OCI-M2 (cell line): ENCODE data around the gene SPATA25.
"Not testable (repeated sequence)": the region's sequence is repeated elsewhere in the genome, so short reads cannot be mapped to it uniquely, and the experiment has no call there.

ENCODE experiments used
- DNase-seq: peaks from one replicate; lab custom pipeline; 2025; ENCODE audit not compliant: unreplicated experiment; lab: John Stamatoyannopoulos, UW

SPATA25 gene

DNA sequence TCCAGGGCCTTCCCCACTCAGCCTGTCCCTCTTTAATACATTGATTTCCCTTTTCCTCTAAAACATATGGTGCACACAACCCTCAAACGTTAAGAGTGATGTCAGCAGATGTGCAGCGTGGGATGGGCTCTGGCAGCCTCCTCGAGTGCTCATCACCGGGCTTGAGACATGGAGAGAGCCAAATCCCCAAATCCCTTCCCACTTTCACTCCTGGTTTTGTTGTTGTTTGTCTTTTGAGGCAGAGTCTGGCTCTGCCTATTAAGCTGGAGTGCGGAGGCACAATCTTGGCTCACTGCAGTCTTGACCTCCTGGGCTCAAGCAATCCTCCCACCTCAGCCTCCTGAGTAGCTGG, 30.3 kb upstream of the SPATA25 start:
- DNase-seq, result no peak

DNA sequence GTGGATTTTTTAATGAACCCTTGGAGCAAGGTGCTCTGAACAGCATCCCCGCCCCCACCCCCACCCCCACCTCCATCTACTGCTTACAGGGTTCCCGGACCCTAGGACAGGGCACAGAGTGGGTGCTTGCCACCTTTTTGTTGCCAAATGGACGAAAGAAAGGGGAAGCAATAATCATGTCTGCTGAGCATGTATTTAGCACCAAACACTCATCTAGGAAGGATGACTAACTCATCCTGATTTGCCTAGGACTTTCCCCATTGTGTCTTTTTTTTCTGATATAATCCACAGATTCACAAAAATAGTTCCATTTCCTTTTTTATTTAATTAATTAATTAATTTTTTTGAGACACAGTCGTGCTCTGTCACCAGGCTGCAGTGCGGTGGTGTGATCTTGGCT, 25.7 kb upstream of the SPATA25 start:
- DNase-seq, result no peak

DNA sequence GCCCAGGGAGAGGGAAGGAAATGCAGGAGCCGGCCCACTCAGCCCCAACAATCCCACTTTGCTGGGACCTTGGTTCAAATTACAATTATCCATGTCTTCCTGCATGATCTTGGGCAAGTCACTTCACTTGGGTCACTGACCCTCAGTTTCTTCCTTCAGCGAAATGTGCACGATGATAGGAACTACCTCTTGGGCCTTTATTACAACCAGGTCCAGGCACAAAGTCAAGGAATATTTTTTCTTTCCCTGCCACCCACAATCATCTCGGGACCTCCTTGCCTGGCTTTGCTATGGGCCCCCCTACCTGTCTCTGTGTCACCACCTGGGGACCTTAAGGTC, 24.9 kb upstream of the SPATA25 start:
- DNase-seq, result no peak

DNA sequence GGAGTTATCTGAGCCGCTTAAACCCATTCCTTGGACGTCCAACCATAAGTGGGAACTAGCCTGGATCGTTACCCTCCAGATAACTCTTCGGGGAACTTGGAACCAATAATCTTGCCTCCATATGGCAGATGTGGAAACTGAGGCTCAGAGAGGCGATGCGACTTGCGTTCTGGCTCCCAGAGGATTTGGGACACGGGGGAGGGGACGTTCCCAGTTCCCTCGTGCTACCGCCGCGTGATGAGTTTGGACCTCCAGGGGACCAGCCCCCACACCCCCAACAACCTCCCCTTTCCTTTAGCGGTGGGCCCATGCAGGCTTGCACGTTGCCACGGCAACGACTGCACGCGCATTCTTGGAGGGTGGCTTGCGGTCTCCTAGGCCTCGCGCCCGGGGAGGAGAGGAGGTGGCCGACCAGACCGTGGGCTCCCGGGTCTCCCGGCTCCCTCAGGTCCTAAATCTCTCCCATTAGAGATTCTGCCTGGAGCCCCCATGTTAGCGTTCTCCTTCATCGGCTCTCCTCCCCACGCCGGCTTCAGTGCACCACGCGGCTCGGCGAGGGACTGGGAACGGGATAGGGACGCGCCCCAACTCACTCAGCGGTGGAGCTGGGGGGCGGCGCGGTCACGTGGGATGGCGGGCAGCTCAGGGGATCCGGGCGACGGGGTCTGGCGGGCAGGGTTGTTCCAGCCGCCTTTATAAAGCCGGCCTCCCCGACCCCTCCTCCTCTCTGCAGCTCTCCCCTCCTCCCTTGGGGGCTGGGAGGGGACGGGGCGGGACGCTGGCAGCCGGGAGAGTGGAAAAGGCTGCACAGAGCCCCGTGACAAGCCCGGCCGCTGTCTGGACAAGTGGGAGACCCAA, 24.3 kb upstream of the SPATA25 start, which contains the start of gene PLTP:
TSS of gene PLTP (minus strand) at position 670 of the 858 bp plus-strand sequence. CDS start 703 bp downstream, outside the sequence.
- peak; percentile 43 for DNase-seq

DNA sequence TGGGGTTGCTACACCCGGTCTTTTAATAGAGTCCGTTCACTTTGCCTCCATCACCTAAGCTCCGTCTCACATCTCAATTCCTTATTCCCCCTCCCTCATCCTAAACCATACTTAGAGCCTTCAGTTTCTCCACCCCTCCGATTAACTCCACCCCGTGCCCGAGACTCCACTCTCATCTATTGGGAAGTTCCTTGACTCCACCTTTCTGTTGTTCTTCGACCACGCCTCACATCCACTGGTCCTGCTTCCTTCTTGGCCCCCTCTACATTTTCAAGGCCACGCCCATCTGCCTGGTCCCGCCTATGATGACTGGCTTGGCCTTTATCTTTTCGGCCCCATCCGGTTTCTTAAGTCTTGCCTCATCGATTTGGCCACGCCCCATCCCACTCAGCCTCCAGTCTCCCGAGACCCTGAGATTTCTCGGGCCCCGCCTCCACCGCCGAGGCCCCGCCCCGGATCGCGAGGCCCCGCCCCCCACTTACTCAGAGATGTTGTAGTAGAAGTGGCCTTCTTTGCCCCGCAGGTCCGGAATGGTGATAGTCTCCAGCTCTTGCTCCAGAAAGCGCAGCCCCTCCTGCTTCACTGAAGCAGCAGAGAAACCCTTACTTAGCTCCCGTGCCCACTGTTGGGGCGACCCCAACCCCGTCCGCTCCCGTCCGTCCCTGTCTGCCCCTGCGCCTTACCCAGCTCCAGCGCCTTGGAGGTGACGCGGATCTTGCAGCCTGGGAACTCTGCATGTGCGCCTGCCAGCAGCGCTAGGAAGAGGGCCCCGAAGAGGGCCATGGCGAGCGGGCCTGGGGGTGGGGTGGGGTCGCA, 23.5 kb upstream of the SPATA25 start:
- DNase-seq, result peak; percentile 96

DNA sequence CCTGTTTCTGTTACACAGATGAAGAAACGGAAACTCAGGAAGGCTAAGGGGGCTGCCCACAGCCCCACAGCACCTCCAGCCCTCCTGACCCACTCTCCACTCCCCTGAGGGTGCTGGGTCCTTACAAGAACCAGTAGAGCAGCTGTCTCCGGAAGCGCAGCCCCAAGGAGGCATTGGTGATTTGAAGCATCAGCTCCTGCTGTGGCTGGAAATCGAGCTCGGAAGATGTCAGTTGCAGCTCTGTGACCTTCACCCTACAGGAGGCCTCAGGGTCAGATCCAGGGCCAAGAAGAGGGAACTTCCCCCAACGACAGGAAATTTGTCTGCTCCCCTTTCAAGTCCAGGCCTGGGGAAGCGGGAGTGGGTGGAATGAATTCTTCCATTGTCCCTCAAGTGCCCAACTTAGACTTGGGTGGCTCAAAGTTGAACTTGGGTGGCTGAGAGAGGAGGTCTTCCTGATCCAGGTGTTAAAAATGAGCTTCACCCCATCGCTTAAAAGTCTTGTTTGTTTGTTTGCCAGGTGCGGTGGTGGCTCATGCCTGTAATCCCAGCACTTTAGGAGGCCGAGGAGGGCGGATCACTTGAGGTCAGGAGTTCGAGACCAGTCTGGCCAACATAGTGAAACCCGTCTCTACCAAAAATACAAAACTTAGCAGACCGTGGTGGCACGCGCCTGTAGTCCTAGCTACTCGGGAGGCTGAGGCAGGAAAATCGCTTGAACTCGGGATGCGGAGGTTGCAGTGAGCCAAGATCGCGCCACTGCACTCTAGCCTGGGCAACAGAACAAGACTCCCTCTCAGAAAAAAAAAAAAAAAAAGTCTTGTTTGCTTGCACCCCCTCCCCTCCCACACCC, 22.6 kb upstream of the SPATA25 start:
- no peak for DNase-seq

DNA sequence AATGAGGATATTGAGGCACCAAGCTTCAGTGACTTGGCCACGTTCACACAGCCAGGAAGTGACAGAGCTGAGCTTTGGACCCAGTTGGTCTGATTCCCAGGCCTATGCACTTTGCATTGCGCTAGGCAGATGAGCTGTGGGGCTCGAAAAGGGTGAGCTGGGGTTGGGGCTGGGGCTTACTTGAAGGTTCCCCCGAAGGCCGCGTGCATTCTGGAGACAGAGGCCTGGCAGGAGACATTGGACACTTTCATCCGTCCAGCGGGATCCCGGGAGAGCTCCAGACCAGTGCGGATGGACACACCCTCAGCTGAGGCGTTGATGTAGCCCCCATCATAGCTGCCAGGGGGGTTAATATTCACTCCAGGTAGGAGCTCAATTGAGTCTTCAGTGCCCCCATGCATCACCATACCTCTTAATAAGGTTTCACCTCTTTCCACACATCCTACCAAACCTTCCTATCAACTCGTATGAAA, 21.9 kb upstream of the SPATA25 start:
- no peak for DNase-seq

DNA sequence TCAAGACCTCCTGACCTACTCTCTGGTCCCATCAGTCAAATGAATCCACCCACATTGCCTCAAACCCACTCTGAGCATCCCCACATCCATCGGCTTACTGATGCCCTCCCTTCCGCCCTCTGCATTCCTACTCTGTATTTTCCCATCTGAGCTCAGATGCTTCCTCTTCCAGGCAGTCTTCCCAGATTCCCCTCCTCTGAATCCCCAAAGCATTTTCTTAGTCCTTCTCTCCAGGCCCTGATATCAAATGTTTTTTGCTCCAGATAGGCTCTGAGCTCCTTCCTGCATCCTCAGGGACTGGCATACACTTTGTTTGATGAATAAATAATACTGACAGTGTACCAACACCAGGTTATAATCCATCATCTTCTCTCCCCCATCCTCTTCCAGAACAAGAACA, 20.7 kb upstream of the SPATA25 start:
- no peak for DNase-seq

DNA sequence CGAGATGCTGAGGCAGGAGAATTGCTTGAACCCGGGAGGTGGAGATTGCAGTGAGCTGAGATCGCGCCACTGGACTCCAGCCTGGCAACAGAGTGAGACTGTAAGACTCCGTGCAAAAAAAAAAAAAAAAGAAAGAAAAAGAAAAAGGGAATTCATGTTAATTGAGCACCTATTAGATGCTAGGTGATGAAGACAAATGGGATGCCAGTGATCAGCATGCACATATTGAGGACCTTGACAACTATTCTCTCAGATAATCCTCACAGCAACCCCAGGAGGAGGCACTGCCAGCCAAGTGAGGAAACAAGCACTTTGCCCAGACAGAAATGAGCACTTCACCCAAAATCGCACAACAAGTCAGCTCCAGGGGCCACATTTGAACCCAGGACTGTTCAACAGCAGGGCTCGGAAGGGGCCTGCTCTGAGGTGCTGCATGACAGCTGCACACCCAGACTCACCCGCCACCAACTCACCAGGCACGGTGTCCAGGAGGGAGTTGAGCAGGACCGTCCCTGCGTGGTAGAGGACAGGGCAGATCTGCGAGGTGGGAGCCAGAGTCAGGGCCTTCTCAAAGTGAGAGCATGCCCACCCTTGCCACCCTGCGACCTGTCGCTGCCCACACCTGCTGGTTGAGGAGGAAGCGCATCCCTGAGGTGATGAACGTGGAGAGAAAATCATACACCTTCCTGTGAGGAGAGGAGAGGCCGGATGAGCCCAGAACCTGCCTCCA, 20.0 kb upstream of the SPATA25 start:
- DNase-seq, result no peak

DNA sequence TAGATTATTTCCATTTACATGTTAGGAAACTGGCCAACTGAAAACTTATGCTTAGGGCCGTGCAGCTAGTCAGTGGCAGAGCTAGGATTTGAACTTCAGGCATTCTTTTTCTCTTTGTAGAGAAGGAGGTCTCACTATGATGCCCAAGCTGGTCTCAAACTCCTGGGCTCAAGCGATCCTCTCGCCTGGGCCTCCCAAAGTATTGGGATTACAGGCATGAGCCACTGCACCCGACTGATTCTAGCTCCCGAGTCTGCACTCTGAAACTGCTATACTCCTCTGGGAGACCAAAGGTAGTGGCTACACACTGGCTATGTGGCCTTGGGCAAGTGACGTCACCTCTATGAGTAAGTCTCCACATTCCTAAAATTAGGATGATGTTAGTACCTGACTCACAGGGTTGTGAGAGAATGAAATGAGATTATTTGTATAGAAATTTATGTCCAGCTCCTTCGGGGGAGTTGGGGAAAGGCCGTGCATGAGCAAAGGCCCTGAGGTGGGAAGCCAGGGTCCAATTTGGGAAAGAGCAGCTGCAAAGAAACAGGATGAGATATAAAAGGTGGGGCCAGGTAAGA, 18.2 kb upstream of the SPATA25 start:
- DNase-seq, result no peak

DNA sequence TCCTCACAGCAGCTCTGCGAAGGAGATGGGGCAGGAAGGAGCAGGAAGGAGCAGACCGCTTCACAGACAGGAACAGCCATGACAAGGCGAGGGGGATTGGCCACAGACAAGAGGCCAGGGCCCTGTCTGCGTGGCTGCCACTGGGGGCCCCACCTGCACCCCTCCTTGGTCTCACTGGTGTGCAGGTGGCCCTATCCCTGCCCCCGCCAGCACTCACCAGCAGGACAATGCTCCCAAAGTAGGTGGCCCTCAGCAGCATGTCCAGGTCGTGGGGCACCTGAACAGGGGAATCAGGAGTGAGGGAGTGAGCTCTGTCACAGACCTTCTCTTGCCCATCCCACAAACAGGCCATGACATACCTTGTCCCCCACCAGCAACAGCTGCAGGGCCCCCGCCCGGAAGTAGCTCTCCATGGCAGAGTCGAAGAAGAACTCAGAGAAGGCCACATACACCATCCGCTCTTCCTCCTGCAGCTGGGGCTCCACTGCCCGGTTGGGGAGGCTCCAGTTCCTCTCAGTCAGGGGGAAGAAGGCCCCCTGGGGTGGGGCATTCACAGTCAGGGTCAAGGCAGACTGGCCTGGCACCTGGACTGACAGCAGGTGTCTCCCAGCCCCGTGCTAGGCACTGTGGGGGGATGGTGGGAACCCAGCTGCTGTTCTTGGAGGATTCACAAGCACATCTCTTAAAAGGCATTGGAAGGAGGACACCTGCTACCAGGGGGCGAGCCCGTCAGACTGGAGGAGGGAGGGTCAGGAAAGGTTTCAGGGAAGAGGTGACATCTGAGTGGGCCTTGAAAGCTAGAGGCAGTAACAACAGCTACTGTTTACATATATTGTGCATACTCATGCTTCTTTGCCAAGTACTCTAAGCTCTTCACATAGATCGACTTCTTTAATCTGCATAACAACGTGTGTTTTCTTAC, 17.4 kb upstream of the SPATA25 start:
- DNase-seq, result no peak

DNA sequence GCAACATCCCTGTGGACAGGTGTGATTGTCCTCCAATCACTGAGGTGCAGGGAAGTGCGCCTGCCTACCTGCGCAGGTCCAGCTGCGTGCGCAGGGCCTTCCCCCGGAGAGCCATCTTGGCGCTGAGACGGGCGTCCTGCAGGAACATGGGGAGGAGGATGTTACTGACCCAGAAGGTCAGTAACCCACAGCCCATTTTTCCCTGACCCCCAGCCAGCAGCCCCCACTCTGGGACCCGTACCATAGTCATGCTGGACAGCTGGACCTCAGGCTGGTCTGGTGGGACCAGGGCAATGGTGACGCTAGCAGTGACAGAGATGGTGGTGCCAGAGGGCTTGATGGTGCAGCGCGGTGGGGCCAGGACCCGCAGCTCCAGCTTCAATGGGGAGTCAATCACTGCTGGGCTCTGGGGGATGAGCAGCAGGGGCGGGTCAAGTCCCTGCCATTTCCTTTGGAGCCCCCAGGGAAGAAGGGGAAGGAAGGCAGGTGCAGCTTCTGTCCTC, 14.8 kb upstream of the SPATA25 start:
- no peak for DNase-seq

DNA sequence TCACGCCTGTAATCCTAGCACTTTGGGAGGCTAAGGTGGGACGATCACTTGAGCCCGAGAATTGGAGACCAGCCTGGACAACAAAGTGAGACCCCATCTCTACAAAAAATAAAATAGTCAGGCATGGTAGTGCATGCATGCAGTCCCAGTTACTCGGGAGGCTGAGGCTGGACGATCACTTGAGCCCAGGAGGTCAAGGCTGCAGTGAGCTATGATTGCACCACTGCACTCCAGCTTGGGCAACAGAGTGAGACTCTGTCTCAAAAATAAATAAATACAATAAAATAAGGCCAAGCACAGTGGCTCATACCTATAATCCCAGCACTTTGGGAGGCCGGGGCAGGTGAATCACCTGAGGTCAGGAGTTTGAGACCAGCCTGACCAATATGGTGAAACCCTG, 13.9 kb upstream of the SPATA25 start:
- not testable (repeated sequence) for DNase-seq

DNA sequence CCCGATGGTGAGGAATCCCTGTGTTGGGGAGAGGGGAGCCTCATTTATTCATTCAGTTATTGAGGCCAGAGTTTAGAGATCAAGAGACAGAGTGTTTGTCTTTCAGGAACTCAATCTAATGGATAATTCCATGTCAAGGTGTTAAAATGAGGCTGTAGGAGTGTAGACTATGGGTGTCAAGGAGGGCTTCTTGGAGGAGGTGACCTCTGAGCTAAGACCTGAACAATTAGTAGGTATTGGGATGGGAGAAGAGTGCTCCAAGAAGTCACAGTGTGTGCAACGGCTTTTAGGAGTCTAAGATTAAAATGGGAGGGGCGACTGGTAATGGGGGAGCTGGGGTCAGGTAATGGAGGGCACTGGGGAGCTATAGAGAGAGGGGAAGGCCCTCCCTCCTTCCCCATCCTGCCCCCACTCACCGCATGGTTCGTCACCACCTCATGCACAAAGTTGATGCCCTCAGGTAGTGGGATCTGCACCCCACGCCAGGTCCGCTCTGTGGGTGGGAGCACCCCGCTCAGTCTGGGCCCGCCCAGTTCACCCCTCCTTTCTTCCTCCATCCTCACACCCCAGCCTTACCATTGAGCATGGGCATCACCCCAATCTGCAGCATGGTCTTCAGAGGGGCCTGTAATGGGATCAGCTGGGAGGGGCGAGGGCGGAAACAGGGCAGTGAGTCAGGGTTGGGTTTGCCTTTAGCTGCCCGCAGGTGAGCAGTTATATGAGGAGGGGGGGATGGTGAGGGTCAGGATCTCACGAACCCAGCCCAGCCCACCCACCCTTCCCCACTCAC, 11.8 kb upstream of the SPATA25 start:
- no peak for DNase-seq

DNA sequence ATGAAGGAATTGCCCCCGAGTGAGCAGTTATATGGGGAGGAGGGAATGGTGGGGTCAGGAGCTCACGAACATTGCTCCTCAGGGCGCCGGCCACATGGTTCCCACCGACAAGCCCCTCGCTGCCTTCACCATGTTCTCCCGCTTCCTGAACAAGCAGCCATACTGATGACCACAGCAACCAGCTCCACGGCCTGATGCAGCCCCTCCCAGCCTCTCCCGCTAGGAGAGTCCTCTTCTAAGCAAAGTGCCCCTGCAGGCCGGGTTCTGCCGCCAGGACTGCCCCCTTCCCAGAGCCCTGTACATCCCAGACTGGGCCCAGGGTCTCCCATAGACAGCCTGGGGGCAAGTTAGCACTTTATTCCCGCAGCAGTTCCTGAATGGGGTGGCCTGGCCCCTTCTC, 10.9 kb upstream of the SPATA25 start:
- no peak for DNase-seq

DNA sequence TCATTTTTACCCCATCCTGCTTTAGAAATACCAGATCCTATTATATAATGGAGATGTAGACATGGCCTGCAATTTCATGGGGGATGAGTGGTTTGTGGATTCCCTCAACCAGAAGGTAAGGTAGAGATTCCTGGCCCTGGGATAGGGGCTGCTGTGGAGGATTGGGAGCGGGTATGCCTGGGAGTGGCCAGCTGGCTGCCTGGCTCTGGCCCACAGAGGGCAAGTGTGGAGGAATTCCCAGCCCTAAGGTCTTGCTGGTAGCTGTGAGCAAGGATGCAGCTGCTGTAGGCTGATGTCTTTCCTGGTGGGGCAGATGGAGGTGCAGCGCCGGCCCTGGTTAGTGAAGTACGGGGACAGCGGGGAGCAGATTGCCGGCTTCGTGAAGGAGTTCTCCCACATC, 10.3 kb upstream of the SPATA25 start:
- no peak for DNase-seq

DNA sequence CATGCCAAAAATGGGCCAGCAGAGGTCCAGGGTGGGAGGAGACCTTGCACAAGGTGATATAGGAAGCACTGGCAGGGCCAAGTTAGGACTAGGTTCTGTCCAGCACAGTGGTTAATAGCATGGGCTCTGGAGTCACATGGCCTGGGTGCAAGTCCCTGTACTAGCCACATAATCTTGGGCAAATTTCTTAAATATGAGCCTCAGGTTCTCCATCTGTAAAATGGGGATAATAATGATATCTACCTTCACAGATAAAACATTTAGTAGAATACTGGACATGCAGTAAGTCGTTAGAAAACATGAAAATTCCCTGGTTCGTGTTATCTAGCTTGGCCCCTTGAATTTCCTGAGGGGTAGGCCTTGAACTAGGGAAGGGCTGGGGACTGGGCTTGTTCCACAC, 9.9 kb upstream of the SPATA25 start:
- no peak for DNase-seq

DNA sequence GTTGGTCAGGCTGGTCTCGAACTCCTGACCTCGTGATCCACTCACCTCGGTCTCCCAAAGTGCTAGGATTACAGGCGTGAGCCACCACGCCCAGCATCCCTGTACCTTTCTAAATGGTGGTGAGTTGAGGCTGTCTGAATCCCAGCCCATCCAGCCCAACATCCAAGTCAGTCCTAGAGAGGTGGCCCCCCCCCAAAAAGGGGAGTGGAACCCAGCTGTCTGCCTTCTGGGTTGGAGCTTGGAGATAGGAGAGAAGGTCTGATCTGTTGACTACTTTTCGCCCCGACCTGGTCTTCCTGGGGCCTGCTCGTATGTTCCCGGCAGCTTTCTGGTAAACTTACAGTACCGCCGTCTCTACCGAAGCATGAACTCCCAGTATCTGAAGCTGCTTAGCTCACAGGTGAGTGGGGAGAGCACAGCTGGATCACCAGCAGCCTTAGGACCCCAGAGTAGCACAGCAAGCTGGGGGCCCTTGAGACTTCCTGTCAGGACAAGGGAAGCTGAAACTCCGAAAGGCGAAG, 9.3 kb upstream of the SPATA25 start:
- no peak for DNase-seq
